T-helper 2 cell treated with Interferon-gamma antibody and Interleukin-4, amounts not matched to agents 5 μg/mL and 100 μg/mL, for 36 hours (primary cell): ENCODE measurements around the gene C9orf153.

Experiments
- DNase-seq: peaks from one replicate; pipeline ENCODE4 v3.0.0; 2021; ENCODE audit warnings: low spot score
- H3K27ac Mint-ChIP-seq: one replicate; pipeline ENCODE4 v1.8.0; 2021; ENCODE audit warnings: mild to moderate bottlenecking, mixed read lengths
- H3K27me3 Mint-ChIP-seq: one replicate; pipeline ENCODE4 v1.8.0; 2021; ENCODE audit warnings: low read depth, mixed read lengths
- H3K36me3 Mint-ChIP-seq: one replicate; pipeline ENCODE4 v1.8.0; 2021; ENCODE audit warnings: low read depth, mixed read lengths
- H3K4me1 Mint-ChIP-seq: one replicate; pipeline ENCODE4 v1.8.0; 2021; ENCODE audit warnings: low read depth, mixed read lengths
- H3K4me3 Mint-ChIP-seq: one replicate; pipeline ENCODE4 v1.8.0; 2022; ENCODE audit warnings: mild to moderate bottlenecking, moderate library complexity, mixed read lengths
- H3K9me3 Mint-ChIP-seq: one replicate; pipeline ENCODE4 v1.8.0; 2021; ENCODE audit warnings: mixed read lengths

Gene C9orf153

GRCh38 chr9:86175223-86175622 is 84.2 kb downstream of the C9orf153 start:
- H3K27me3 Mint-ChIP-seq = no peaks in the 10 kb centered on the region
- H3K27ac Mint-ChIP-seq = no peak overlapping the region
- DNase-seq = no peak
- H3K4me1 Mint-ChIP-seq = no peaks in the 10 kb centered on the region
- H3K4me3 Mint-ChIP-seq = no peak overlapping the region
- H3K36me3 Mint-ChIP-seq = no peaks in the 10 kb centered on the region
- H3K9me3 Mint-ChIP-seq = no peaks in the 10 kb centered on the region
